GM12878 (cell line): ENCODE data around the gene CAPNS1. TPM values are rescaled to one million over a fixed set of nuclear protein-coding genes. Genes with fewer than 3 reads are reported as not detected.

ENCODE experiments used
- ATAC-seq: fragments of 200-7000 bp; cut with Tn5 transposase; 3 replicates; pipeline ENCODE4 v1.9.1; 2020; ENCODE audit warnings: mild to moderate bottlenecking, moderate library complexity
- BruUV-seq: library from RNA; stranded (reverse); fragments of 400-500 nt; replicated peaks from 2 replicates; lab custom pipeline; 2021; lab: Mats Ljungman, UMichigan
- CTCF ChIA-PET: fragments of 300-600 bp; sonication (Branson Sonifier 250); formaldehyde crosslinking; extraction: SDS; loops from one replicate; lab custom pipeline; 2021; ENCODE audit warnings: inconsistent platforms; lab: Yijun Ruan, JAX
- POLR2A ChIA-PET: fragments of 350-600 bp; formaldehyde crosslinking; extraction: SDS; loops from one replicate; lab custom pipeline; 2021; ENCODE audit warnings: inconsistent platforms; lab: Charles Lee
- RAD21 ChIA-PET: fragments of 300-600 bp; sonication (Branson Sonifier 250); formaldehyde crosslinking; loops from one replicate; lab custom pipeline; 2023; ENCODE audit warnings: antibody characterized with exemption; ENCODE audit not compliant: unreplicated experiment; lab: Charles Lee
- SMC1A ChIA-PET: fragments of 300-600 bp; sonication (Branson Sonifier 250); formaldehyde crosslinking; loops from one replicate; lab custom pipeline; 2023; ENCODE audit not compliant: unreplicated experiment, uncharacterized antibody; lab: Charles Lee
- DNase-seq: peaks from one replicate; pipeline ENCODE4 v3.0.0-alpha.2; 2011; ENCODE audit warnings: low read depth, low spot score
- FAIRE-seq: peaks from 3 replicates; lab custom pipeline; 2011; peaks lifted over from hg19 to GRCh38; lab: Jason Lieb, UNC
- H2AFZ ChIP-seq: 2 replicates; pipeline ENCODE4 v1.6.0; 2011; ENCODE audit warnings: low read depth, low read length, control low read depth; ENCODE audit not compliant: control insufficient read depth
- H3K27ac ChIP-seq: 2 replicates; pipeline ENCODE4 v1.5.1; 2011; ENCODE audit warnings: control low read depth; ENCODE audit not compliant: control insufficient read depth, insufficient read depth
- H3K27me3 ChIP-seq, 2 experiments: replicated peaks in 1 of 2; 2 replicates each; pipeline versions ENCODE4 v1.6.0 to v1.6.1; 2011; ENCODE audit warnings: low read length in 1 of 2; ENCODE audit not compliant: control insufficient read depth in 2 of 2, insufficient read depth in 2 of 2
- H3K36me3 ChIP-seq, 2 experiments: 2 replicates each; pipeline ENCODE4 v1.5.1; 2011; ENCODE audit warnings: low read length in 1 of 2; ENCODE audit not compliant: control insufficient read depth in 2 of 2, insufficient read depth in 2 of 2
- H3K4me1 ChIP-seq: 2 replicates; pipeline ENCODE4 v1.6.1; 2011; ENCODE audit warnings: mild to moderate bottlenecking, low read length, moderate library complexity, mixed read lengths; ENCODE audit not compliant: control insufficient read depth, insufficient read depth
- H3K4me2 ChIP-seq: 2 replicates; pipeline ENCODE4 v1.6.0; 2011; ENCODE audit warnings: control low read depth; ENCODE audit not compliant: control insufficient read depth, insufficient read depth
- H3K4me3 ChIP-seq: fragments of 200-600 bp; sonication (generic); 2 replicates; pipeline ENCODE4 v1.5.1; 2016
- H3K79me2 ChIP-seq: 2 replicates; pipeline ENCODE4 v1.6.0; 2011; ENCODE audit warnings: low read length; ENCODE audit not compliant: control insufficient read depth, insufficient read depth
- H3K9ac ChIP-seq: 2 replicates; pipeline ENCODE4 v1.8.0; 2011; ENCODE audit warnings: low read length, control low read depth, mixed read lengths; ENCODE audit not compliant: control insufficient read depth, insufficient read depth
- H3K9me3 ChIP-seq: replicated peaks from 3 replicates; pipeline ENCODE4 v1.5.1; 2011; ENCODE audit warnings: mild to moderate bottlenecking, low read length; ENCODE audit not compliant: control insufficient read depth, insufficient read depth
- H4K20me1 ChIP-seq: 2 replicates; pipeline ENCODE4 v1.6.0; 2011; ENCODE audit not compliant: control insufficient read depth, insufficient read depth
- HDAC6 ChIP-seq: fragments of 200-600 bp; sonication (generic); IDR thresholded peaks from one replicate; pipeline ENCODE4 v1.8.0; 2017; ENCODE audit warnings: antibody characterized with exemption; ENCODE audit not compliant: unreplicated experiment
- JUNB ChIP-seq: IDR thresholded peaks from 2 replicates; pipeline ENCODE4 v1.6.1; 2016; ENCODE audit warnings: antibody characterized with exemption, mild to moderate bottlenecking
- MXI1 ChIP-seq: fragments of 150-350 bp; IDR thresholded peaks from 2 replicates; pipeline ENCODE4 v1.6.1; 2011; ENCODE audit warnings: low read depth, mild to moderate bottlenecking, inconsistent platforms, low read length, improper control_type of control experiment
- SUZ12 ChIP-seq: fragments of 200-600 bp; sonication (generic); IDR thresholded peaks from one replicate; pipeline ENCODE4 v1.6.1; 2018; ENCODE audit warnings: antibody characterized with exemption, mild to moderate bottlenecking; ENCODE audit not compliant: unreplicated experiment
- WGBS: methylation state at CpG from one replicate; pipeline ENCODE4 v1.1.6; 2016; ENCODE audit warnings: low lambda C conversion rate; ENCODE audit not compliant: insufficient replicate concordance, insufficient coverage; ENCODE audit errors: missing lambda C conversion rate; 5-methylcytosine and 5-hydroxymethylcytosine counted together
- in situ Hi-C: fragments of 300-500 bp; cut with MboI; formaldehyde crosslinking; loops from 9 replicates; pipeline ENCODE4 v1.14.3; 2018; ENCODE audit warnings: mixed read lengths
- intact Hi-C: fragments of 100-400 bp; cut with micrococcal nuclease; formaldehyde crosslinking; loops from one replicate; pipeline ENCODE4 v1.14.2; 2022; ENCODE audit not compliant: unreplicated experiment
- polyA plus RNA-seq, 11 experiments: library from polyadenylated mRNA; depleted of rRNA in 4 of 11; unstranded in 6 of 11; stranded (reverse) in 5 of 11; fragments of >200 nt; fragmentation: Nextera tagmentation in 4 of 11; fragmentation: Illumina TruSeq in 1 of 11; extraction: Ambion mirVana in 4 of 11; extraction: Trizol in 1 of 11; gene quantifications; 1 replicate in 1 of 11; 2 replicates in 10 of 11; pipeline versions ENCODE4 v1.2.1 to v1.2.3, GENCODE V29; 2011 to 2016; ENCODE audit warnings: inconsistent platforms in 2 of 11, missing spikeins in 2 of 11, low read depth in 1 of 11
- total RNA-seq, 4 experiments: library from RNA; depleted of rRNA in 3 of 4; stranded (reverse); fragments of >200 nt in 3 of 4; fragmentation: Illumina TruSeq in 1 of 4; extraction: Trizol in 1 of 4; gene quantifications; 2 replicates each; pipeline versions ENCODE4 v1.2.1 to v1.2.3, GENCODE V29; 2013 to 2021
- TF ChIP-seq, protein P1 (sequence below): IDR thresholded peaks from 2 replicates; pipeline ENCODE4 v1.6.1; 2012; ENCODE audit warnings: low read length, inconsistent platforms
- TF ChIP-seq, protein P2 (sequence below): IDR thresholded peaks from 2 replicates; pipeline ENCODE4 v1.6.1; 2011; ENCODE audit warnings: borderline replicate concordance, low read depth, mild to moderate bottlenecking, moderate library complexity, mixed read lengths, low read length; ENCODE audit not compliant: insufficient read depth; ENCODE audit errors: extremely low read length

CAPNS1 gene
- total and polyA plus RNA-seq, 10 of the 15 experiments (the other 5 are each of a cell fraction or from before 2014, with no cell fraction given), result 96.9 to 562 (median 245) TPM

- Histone ChIP-seq H3K36me3 (peaks cover 4 to 7% of the 10 kb centered on the region in 2 experiments; a peak in 2 of 4 replicates), H3K27me3 (no peaks in the 10 kb centered on the region), H3K4me2 (no peak overlapping the region), H3K79me2 (peaks cover 4% of the 10 kb centered on the region; the same call in 1 of the 2 replicates), H3K4me3 (no peak overlapping the region), H3K9me3 (no peaks in the 10 kb centered on the region), H4K20me1 (no peaks in the 10 kb centered on the region), H3K4me1 (0 out of 2 replicates have a peak, but pooled peaks cover 3% of the 10 kb centered on the region), H2AFZ (no peak overlapping the region), H3K9ac (no peak overlapping the region), H3K27ac (no peak overlapping the region)
- no TSS peak for BruUV-seq
- CTCF ChIA-PET, result interaction anchor here (1.5 kb wide), 1 partner anchor 48 kb away, joined by 4 read pairs; no protein-coding TSS in a partner anchor
- no peak for ATAC-seq
- intact Hi-C loops, result no loop called here
- no peak for TF ChIP-seq SUZ12
- TF ChIP-seq MXI1, result no peak
- TF ChIP-seq, protein P1, sequence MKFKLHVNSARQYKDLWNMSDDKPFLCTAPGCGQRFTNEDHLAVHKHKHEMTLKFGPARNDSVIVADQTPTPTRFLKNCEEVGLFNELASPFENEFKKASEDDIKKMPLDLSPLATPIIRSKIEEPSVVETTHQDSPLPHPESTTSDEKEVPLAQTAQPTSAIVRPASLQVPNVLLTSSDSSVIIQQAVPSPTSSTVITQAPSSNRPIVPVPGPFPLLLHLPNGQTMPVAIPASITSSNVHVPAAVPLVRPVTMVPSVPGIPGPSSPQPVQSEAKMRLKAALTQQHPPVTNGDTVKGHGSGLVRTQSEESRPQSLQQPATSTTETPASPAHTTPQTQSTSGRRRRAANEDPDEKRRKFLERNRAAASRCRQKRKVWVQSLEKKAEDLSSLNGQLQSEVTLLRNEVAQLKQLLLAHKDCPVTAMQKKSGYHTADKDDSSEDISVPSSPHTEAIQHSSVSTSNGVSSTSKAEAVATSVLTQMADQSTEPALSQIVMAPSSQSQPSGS, result no peak
- no peak for TF ChIP-seq JUNB
- TF ChIP-seq, protein P2, sequence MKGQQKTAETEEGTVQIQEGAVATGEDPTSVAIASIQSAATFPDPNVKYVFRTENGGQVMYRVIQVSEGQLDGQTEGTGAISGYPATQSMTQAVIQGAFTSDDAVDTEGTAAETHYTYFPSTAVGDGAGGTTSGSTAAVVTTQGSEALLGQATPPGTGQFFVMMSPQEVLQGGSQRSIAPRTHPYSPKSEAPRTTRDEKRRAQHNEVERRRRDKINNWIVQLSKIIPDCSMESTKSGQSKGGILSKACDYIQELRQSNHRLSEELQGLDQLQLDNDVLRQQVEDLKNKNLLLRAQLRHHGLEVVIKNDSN, result no peak
- no peak for TF ChIP-seq HDAC6
- RAD21 ChIA-PET, result no interaction called here
- DNase-seq, result no peak
- SMC1A ChIA-PET, result interaction anchor here (0.6 kb wide), 1 partner anchor 629 kb away, joined by 4 read pairs; no protein-coding TSS in a partner anchor
- FAIRE-seq, result no peak
- in situ Hi-C loops, result no loop called here
- 78% methylated on average over 3 of the region's 3 CpGs for WGBS
- POLR2A ChIA-PET, result no interaction called here
These were observed 31.2 kb upstream of the CAPNS1 start for GRCh38 chr19:36108684-36109083.
